Type B pancreatic cell (in vitro differentiated cells): ENCODE measurements around the gene RAB11A. TPM values are rescaled to one million over a fixed set of nuclear protein-coding genes. Genes with fewer than 3 reads are reported as not detected.

Experiments used
- DNase-seq: peaks from one replicate; pipeline ENCODE4 v3.0.0; 2021; ENCODE audit warnings: mixed read lengths; ENCODE audit not compliant: unreplicated experiment; ENCODE audit errors: extremely low spot score
- H3K27ac Mint-ChIP-seq: 2 replicates; pipeline ENCODE4 v1.8.0; 2021; ENCODE audit warnings: mild to moderate bottlenecking, mixed read lengths
- H3K27me3 Mint-ChIP-seq: 2 replicates; pipeline ENCODE4 v1.8.0; 2021; ENCODE audit warnings: mixed read lengths
- H3K36me3 Mint-ChIP-seq: 2 replicates; pipeline ENCODE4 v1.8.0; 2021; ENCODE audit warnings: mixed read lengths
- H3K4me1 Mint-ChIP-seq: one replicate; pipeline ENCODE4 v1.8.0; 2021; ENCODE audit warnings: mixed read lengths; ENCODE audit not compliant: unreplicated experiment
- H3K4me3 Mint-ChIP-seq: 2 replicates; pipeline ENCODE4 v1.8.0; 2021; ENCODE audit warnings: mild to moderate bottlenecking, mixed read lengths
- H3K9me3 Mint-ChIP-seq: 2 replicates; pipeline ENCODE4 v1.8.0; 2021; ENCODE audit warnings: mixed read lengths
- CTCF ChIP-seq: fragments of 200-600 bp; sonication (generic); conservative IDR thresholded peaks from 2 replicates; pipeline ENCODE4 v1.5.0; 2021; ENCODE audit warnings: antibody characterized with exemption, mild to moderate bottlenecking
- total RNA-seq: library from RNA; stranded (reverse); gene quantifications from 2 replicates; pipeline ENCODE4 v1.2.1, GENCODE V29; 2021; ENCODE audit warnings: low replicate concordance

RAB11A gene
- total RNA-seq, 1 donor from 2014 or later, result 266 TPM

- Mint-ChIP-seq H3K36me3 (no peaks in the 10 kb centered on the region), H3K4me1 (peaks cover 20% of the 10 kb centered on the region), H3K27me3 (no peaks in the 10 kb centered on the region), H3K4me3 (no peak overlapping the region), H3K9me3 (no peaks in the 10 kb centered on the region), H3K27ac (no peak overlapping the region)
- no peak for TF ChIP-seq CTCF
- no peak for DNase-seq
Observed at GRCh38 chr15:65824941-65825544, 44.2 kb upstream of the RAB11A start.

GRCh38 chr15:65827065-65827464, 42.2 kb upstream of the RAB11A start:
- Mint-ChIP-seq H3K4me3 (peak overlapping the region; percentile 34), H3K27me3 (no peaks in the 10 kb centered on the region), H3K9me3 (no peaks in the 10 kb centered on the region), H3K27ac (peak overlapping the region; percentile 57), H3K36me3 (no peaks in the 10 kb centered on the region), H3K4me1 (peaks cover 23% of the 10 kb centered on the region)
- no peak for TF ChIP-seq CTCF
- DNase-seq, result no peak

GRCh38 chr15:65828585-65828984, 40.7 kb upstream of the RAB11A start:
- H3K4me1 Mint-ChIP-seq, result peaks cover 38% of the 10 kb centered on the region
- no peak for TF ChIP-seq CTCF
- DNase-seq, result no peak
- no peaks in the 10 kb centered on the region for H3K27me3 Mint-ChIP-seq
- H3K27ac Mint-ChIP-seq, result peak overlapping the region; percentile 41
- H3K36me3 Mint-ChIP-seq, result no peaks in the 10 kb centered on the region
- no peak overlapping the region for H3K4me3 Mint-ChIP-seq
- H3K9me3 Mint-ChIP-seq, result no peaks in the 10 kb centered on the region

GRCh38 chr15:65829130-65829764, 40.0 kb upstream of the RAB11A start:
- H3K9me3 Mint-ChIP-seq, result no peaks in the 10 kb centered on the region
- H3K27me3 Mint-ChIP-seq, result no peaks in the 10 kb centered on the region
- TF ChIP-seq CTCF, result peak; percentile 66
- no peak overlapping the region for H3K4me3 Mint-ChIP-seq
- H3K27ac Mint-ChIP-seq, result peak overlapping the region; percentile 41
- DNase-seq, result no peak
- no peaks in the 10 kb centered on the region for H3K36me3 Mint-ChIP-seq
- peaks cover 41% of the 10 kb centered on the region for H3K4me1 Mint-ChIP-seq

GRCh38 chr15:65832549-65833364, 36.5 kb upstream of the RAB11A start:
- Mint-ChIP-seq H3K27ac (peak overlapping the region; percentile 95), H3K4me1 (peaks cover 52% of the 10 kb centered on the region), H3K9me3 (no peaks in the 10 kb centered on the region), H3K36me3 (no peaks in the 10 kb centered on the region), H3K4me3 (peak overlapping the region; percentile 74), H3K27me3 (no peaks in the 10 kb centered on the region)
- TF ChIP-seq CTCF, result no peak
- DNase-seq, result peak; percentile 72
